ENCODE measurements around the gene SPATA6L. TPM values are rescaled to one million over a fixed set of nuclear protein-coding genes. Genes with fewer than 3 reads are reported as not detected.
"Not testable (repeated sequence)": the region's sequence is repeated elsewhere in the genome, so short reads cannot be mapped to it uniquely, and the experiment has no call there.

The SPATA6L gene
- total RNA-seq, 1 donor from 2014 or later, result 0.35 TPM

- Mint-ChIP-seq H3K27ac (ENCODE audit: unreplicated experiment) (no peak overlapping the region), H3K27me3 (ENCODE audit: low read depth) (no peaks in the 10 kb centered on the region), H3K9me3 (ENCODE audit: low read depth) (no peaks in the 10 kb centered on the region), H3K36me3 (ENCODE audit: low read depth) (no peaks in the 10 kb centered on the region), H3K4me1 (ENCODE audit: low read depth) (peaks cover 47% of the 10 kb centered on the region), H3K4me3 (ENCODE audit: unreplicated experiment) (peak overlapping the region; percentile 93)
- DNase-seq (ENCODE audit: low spot score), result no peak
- no peak for TF ChIP-seq CTCF (IDR thresholded peaks at IDR 0.05)
Measured at GRCh38 chr9:4662989-4663792, 3.1 kb downstream of the SPATA6L start.

GRCh38 chr9:4662108-4662988 lies 3.9 kb downstream of the SPATA6L start, which contains the start of gene PLPP6:
PLPP6 (plus strand) TSS chr9:4662294; CDS start chr9:4662376, 82 bp downstream.
- Mint-ChIP-seq H3K4me3 (ENCODE audit: unreplicated experiment) (peak within 1 kb of the TSS; percentile 93), H3K27me3 (ENCODE audit: low read depth) (no peaks in the 10 kb centered on the region), H3K4me1 (ENCODE audit: low read depth) (peaks cover 47% of the 10 kb centered on the region), H3K9me3 (ENCODE audit: low read depth) (no peaks in the 10 kb centered on the region), H3K27ac (ENCODE audit: unreplicated experiment) (peak within 1 kb of the TSS; percentile 87), H3K36me3 (ENCODE audit: low read depth) (no peaks in the 10 kb centered on the region)
- TF ChIP-seq CTCF (IDR thresholded peaks at IDR 0.05), result peak; percentile 77
- DNase-seq (ENCODE audit: low spot score), result peak; percentile 96

GRCh38 chr9:4661611-4662010 lies 4.7 kb downstream of the SPATA6L start:
- DNase-seq (ENCODE audit: low spot score), result no peak

GRCh38 chr9:4661165-4661564 lies 5.1 kb downstream of the SPATA6L start:
- H3K27me3 Mint-ChIP-seq (ENCODE audit: low read depth), result no peaks in the 10 kb centered on the region
- no peaks in the 10 kb centered on the region for H3K36me3 Mint-ChIP-seq (ENCODE audit: low read depth)
- H3K4me3 Mint-ChIP-seq (ENCODE audit: unreplicated experiment), result peak overlapping the region; percentile 93
- H3K9me3 Mint-ChIP-seq (ENCODE audit: low read depth), result no peaks in the 10 kb centered on the region
- peaks cover 42% of the 10 kb centered on the region for H3K4me1 Mint-ChIP-seq (ENCODE audit: low read depth)
- no peak for TF ChIP-seq CTCF (IDR thresholded peaks at IDR 0.05)
- no peak for DNase-seq (ENCODE audit: low spot score)
- peak overlapping the region; percentile 87 for H3K27ac Mint-ChIP-seq (ENCODE audit: unreplicated experiment)

More at GRCh38 chr9:4661611-4662010, 4.7 kb downstream of the SPATA6L start:
- no peak for TF ChIP-seq CTCF (IDR thresholded peaks at IDR 0.05)
- Mint-ChIP-seq H3K36me3 (ENCODE audit: low read depth) (no peaks in the 10 kb centered on the region), H3K27me3 (ENCODE audit: low read depth) (no peaks in the 10 kb centered on the region), H3K4me3 (ENCODE audit: unreplicated experiment) (peak overlapping the region; percentile 93), H3K27ac (ENCODE audit: unreplicated experiment) (peak overlapping the region; percentile 87), H3K9me3 (ENCODE audit: low read depth) (no peaks in the 10 kb centered on the region), H3K4me1 (ENCODE audit: low read depth) (peaks cover 47% of the 10 kb centered on the region)

GRCh38 chr9:4660665-4661064 lies 5.6 kb downstream of the SPATA6L start:
- not testable (repeated sequence) for DNase-seq (ENCODE audit: low spot score); H3K9me3 Mint-ChIP-seq (ENCODE audit: low read depth); H3K4me3 Mint-ChIP-seq (ENCODE audit: unreplicated experiment); H3K36me3 Mint-ChIP-seq (ENCODE audit: low read depth); H3K27me3 Mint-ChIP-seq (ENCODE audit: low read depth)
- Mint-ChIP-seq H3K4me1 (ENCODE audit: low read depth) (peaks cover 37% of the 10 kb centered on the region), H3K27ac (ENCODE audit: unreplicated experiment) (peak overlapping the region; percentile 65)
